Activated CD4-positive, alpha-beta T cell treated with anti-CD3 and anti-CD28 coated beads for 48 hours (primary cell): Measurements from ENCODE around the gene STX5.
"Not testable (repeated sequence)": the region's sequence is repeated elsewhere in the genome, so short reads cannot be mapped to it uniquely, and the experiment has no call there.

Experiments used
- DNase-seq: peaks from one replicate; pipeline ENCODE4 v3.0.0-alpha.2; 2020

STX5 gene

GRCh38 chr11:62828130-62828529 lies 3.7 kb downstream of the STX5 start:
- DNase-seq: not testable (repeated sequence)

- DNase-seq: no peak
Measured at GRCh38 chr11:62823677-62824076, 8.2 kb downstream of the STX5 start.

GRCh38 chr11:62817129-62817528 lies 14.7 kb downstream of the STX5 start:
- no peak for DNase-seq

GRCh38 chr11:62816557-62816956 lies 15.3 kb downstream of the STX5 start:
- no peak for DNase-seq

GRCh38 chr11:62811659-62812058 lies 20.2 kb downstream of the STX5 start:
- no peak for DNase-seq

- no peak for DNase-seq
Measured at GRCh38 chr11:62810748-62811147, 21.1 kb downstream of the STX5 start.

- DNase-seq: no peak
Measured at GRCh38 chr11:62806611-62807121, 25.2 kb downstream of the STX5 start.

- peak; percentile 32 for DNase-seq
Measured at GRCh38 chr11:62805961-62806441, 25.9 kb downstream of the STX5 start.

- DNase-seq: peak; percentile 97
Measured at GRCh38 chr11:62805076-62805892, 26.6 kb downstream of the STX5 start, which contains the start of gene NXF1. Gene NXF1, minus strand, starts transcription at chr11:62805440. Its CDS starts 84 bp downstream, at chr11:62805356.

GRCh38 chr11:62804310-62805075 lies 27.4 kb downstream of the STX5 start:
- no peak for DNase-seq

GRCh38 chr11:62801071-62801470 lies 30.8 kb downstream of the STX5 start:
- no peak for DNase-seq

- no peak for DNase-seq
Measured at GRCh38 chr11:62799486-62799885, 32.4 kb downstream of the STX5 start.

- no peak for DNase-seq
Measured at GRCh38 chr11:62796281-62796680, 35.6 kb downstream of the STX5 start.

GRCh38 chr11:62794201-62794775 lies 37.6 kb downstream of the STX5 start:
- no peak for DNase-seq

GRCh38 chr11:62792202-62792575 lies 39.7 kb downstream of the STX5 start:
- DNase-seq: no peak

- peak; percentile 94 for DNase-seq
Measured at GRCh38 chr11:62791501-62792201, 40.2 kb downstream of the STX5 start, which contains the start of gene TMEM223. Gene TMEM223, minus strand, starts transcription at chr11:62792006. Its CDS starts 12 bp downstream, at chr11:62791994.

- no peak for DNase-seq
Measured at GRCh38 chr11:62789576-62789975, 42.3 kb downstream of the STX5 start.

- DNase-seq: no peak
Measured at GRCh38 chr11:62788991-62789390, 42.9 kb downstream of the STX5 start.

- DNase-seq: peak; percentile 99
Measured at GRCh38 chr11:62787005-62787759, 44.7 kb downstream of the STX5 start, which contains the start of gene TMEM179B. Gene TMEM179B, plus strand, starts transcription at chr11:62787402. Its CDS starts 30 bp downstream, at chr11:62787432.

GRCh38 chr11:62786318-62787004 lies 45.4 kb downstream of the STX5 start:
- DNase-seq: peak; percentile 90

- no peak for DNase-seq
Measured at GRCh38 chr11:62782753-62783152, 49.1 kb downstream of the STX5 start.
